ENCODE measurements around the gene BPI. TPM values are rescaled to one million over a fixed set of nuclear protein-coding genes. Genes with fewer than 3 reads are reported as not detected.
"Not testable (repeated sequence)": the region's sequence is repeated elsewhere in the genome, so short reads cannot be mapped to it uniquely, and the experiment has no call there.

BPI gene
- total RNA-seq, 2 experiments from 2014 or later, result not detected

DNA sequence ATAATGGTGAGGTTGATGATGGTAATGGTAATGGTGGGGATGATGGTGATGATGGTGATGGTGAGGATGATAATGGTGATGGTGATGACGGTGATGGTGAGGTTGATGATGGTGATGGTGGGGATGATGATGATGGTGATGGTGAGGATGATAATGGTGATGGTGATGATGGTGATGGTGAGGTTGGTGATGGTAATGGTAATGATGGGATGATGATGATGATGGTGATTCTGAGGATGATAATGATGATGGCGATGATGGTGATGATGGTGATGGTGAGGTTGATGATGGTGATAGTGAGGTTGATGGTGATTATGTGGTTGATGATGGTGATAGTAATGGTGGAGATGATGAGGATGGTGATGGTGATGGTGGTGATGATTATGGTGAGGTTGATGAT, 9.7 kb downstream of the BPI start:
- Histone ChIP-seq H3K4me1 (ENCODE audit: insufficient read depth, low read length, poor library complexity, severe bottlenecking) (no peaks in the 10 kb centered on the region), H3K9me2 (ENCODE audit: insufficient read depth, low read length) (no peaks in the 10 kb centered on the region), H2AFZ (ENCODE audit: low read length) (no peak overlapping the region), H3K4me2 (ENCODE audit: low read length) (no peak overlapping the region), H3K9me3 (ENCODE audit: low read length) (no peaks in the 10 kb centered on the region), H3K27ac (ENCODE audit: low read depth, low read length, poor library complexity, severe bottlenecking) (no peak overlapping the region), H3K36me3 (ENCODE audit: insufficient read depth, low read length) (no peaks in the 10 kb centered on the region), H4K20me1 (ENCODE audit: insufficient read depth, low read length) (no peaks in the 10 kb centered on the region), H3K79me2 (ENCODE audit: insufficient read depth, low read depth, low read length) (no peaks in the 10 kb centered on the region), H3K4me3 (ENCODE audit: low read depth, low read length, poor library complexity, severe bottlenecking) (no peak overlapping the region)
- DNase-seq (ENCODE audit: low spot score), result no peak
- TF ChIP-seq EZH2phosphoT487 (IDR thresholded peaks at IDR 0.05; ENCODE audit: borderline replicate concordance, low read depth, low read length), result no peak
- TF ChIP-seq, protein P1, sequence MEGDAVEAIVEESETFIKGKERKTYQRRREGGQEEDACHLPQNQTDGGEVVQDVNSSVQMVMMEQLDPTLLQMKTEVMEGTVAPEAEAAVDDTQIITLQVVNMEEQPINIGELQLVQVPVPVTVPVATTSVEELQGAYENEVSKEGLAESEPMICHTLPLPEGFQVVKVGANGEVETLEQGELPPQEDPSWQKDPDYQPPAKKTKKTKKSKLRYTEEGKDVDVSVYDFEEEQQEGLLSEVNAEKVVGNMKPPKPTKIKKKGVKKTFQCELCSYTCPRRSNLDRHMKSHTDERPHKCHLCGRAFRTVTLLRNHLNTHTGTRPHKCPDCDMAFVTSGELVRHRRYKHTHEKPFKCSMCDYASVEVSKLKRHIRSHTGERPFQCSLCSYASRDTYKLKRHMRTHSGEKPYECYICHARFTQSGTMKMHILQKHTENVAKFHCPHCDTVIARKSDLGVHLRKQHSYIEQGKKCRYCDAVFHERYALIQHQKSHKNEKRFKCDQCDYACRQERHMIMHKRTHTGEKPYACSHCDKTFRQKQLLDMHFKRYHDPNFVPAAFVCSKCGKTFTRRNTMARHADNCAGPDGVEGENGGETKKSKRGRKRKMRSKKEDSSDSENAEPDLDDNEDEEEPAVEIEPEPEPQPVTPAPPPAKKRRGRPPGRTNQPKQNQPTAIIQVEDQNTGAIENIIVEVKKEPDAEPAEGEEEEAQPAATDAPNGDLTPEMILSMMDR (conservative IDR thresholded peaks at IDR 0.05; ENCODE audit: low read length), result no peak
- CTCF ChIA-PET (ENCODE audit: unreplicated experiment), result no interaction called here
- intact Hi-C loops (cut with micrococcal nuclease; ENCODE audit: unreplicated experiment), result no loop called here
- BruUV-seq (replicated peaks), result no TSS peak
- POLR2A ChIA-PET, result no interaction called here

DNA sequence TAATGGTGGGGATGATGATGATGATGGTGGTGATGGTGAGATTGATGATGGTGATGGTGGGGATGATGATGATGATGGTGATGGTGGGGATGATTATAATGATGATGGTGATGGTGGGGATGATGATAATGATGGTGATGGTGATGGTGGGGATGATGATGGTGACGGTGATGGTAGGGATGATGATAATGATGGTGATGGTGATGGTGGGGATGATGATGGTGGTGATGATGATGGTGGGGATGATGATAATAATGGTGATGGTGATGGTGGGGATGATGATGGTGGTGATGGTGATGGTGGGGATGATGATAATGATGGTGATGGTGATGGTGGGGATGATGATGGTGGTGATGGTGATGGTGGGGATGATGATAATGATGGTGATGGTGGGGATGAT, 10.4 kb downstream of the BPI start:
- CTCF ChIA-PET (ENCODE audit: unreplicated experiment); BruUV-seq (replicated peaks); H3K4me2 ChIP-seq (ENCODE audit: low read length): not testable (repeated sequence)

DNA sequence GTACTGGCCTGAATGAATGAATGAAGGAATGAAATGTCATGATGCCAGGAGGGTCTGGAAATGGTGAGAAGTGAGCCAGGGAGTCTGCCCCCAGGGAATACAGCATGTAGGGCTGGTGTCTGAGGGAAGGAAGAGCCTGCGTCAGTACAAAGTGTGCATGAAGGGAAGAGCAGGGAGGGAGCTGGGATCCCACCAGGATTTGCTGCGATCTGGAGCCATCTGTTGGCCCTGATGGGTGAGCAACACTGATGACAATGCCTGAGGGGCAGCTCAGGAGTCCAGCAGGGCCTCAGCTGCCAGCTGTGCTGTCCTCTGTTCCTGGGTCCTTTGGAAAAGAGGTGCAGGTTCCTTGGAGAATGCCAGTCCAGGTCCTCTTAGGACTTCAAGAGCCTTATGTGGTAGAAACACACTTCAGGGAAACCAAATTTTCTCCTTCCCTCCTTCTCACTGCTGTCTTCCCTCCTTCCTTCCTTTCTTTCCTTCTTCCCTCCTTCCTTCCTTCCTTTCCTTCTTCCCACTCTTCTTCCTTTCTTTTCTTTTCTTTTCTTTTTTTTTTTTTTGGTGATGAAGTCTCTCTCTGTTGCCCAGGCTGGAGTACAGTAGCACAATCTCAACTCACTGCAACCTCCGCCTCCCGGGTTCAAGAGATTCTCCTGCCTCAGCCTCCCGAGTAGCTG, 11.5 kb downstream of the BPI start:
- Histone ChIP-seq H3K4me2 (ENCODE audit: low read length) (no peak overlapping the region), H3K4me1 (ENCODE audit: insufficient read depth, low read length, poor library complexity, severe bottlenecking) (no peaks in the 10 kb centered on the region), H3K27ac (ENCODE audit: low read depth, low read length, poor library complexity, severe bottlenecking) (no peak overlapping the region), H3K36me3 (ENCODE audit: insufficient read depth, low read length) (no peaks in the 10 kb centered on the region), H3K9me3 (ENCODE audit: low read length) (no peaks in the 10 kb centered on the region), H2AFZ (ENCODE audit: low read length) (no peak overlapping the region), H3K79me2 (ENCODE audit: insufficient read depth, low read depth, low read length) (no peaks in the 10 kb centered on the region), H3K4me3 (ENCODE audit: low read depth, low read length, poor library complexity, severe bottlenecking) (no peak overlapping the region), H3K9me2 (ENCODE audit: insufficient read depth, low read length) (no peaks in the 10 kb centered on the region), H4K20me1 (ENCODE audit: insufficient read depth, low read length) (no peaks in the 10 kb centered on the region)
- POLR2A ChIA-PET, result no interaction called here
- TF ChIP-seq EZH2phosphoT487 (IDR thresholded peaks at IDR 0.05; ENCODE audit: borderline replicate concordance, low read depth, low read length), result no peak
- TF ChIP-seq, protein P1 (conservative IDR thresholded peaks at IDR 0.05; ENCODE audit: low read length), result no peak
- CTCF ChIA-PET (ENCODE audit: unreplicated experiment), result no interaction called here
- no TSS peak for BruUV-seq (replicated peaks)
- DNase-seq (ENCODE audit: low spot score), result no peak
- intact Hi-C loops (cut with micrococcal nuclease; ENCODE audit: unreplicated experiment), result no loop called here

More for the DNA sequence above, 10.4 kb downstream of the BPI start:
- H2AFZ ChIP-seq (ENCODE audit: low read length); POLR2A ChIA-PET; intact Hi-C loops (cut with micrococcal nuclease; ENCODE audit: unreplicated experiment); DNase-seq (ENCODE audit: low spot score); H3K9me3 ChIP-seq (ENCODE audit: low read length); H3K9me2 ChIP-seq (ENCODE audit: insufficient read depth, low read length); H3K4me1 ChIP-seq (ENCODE audit: insufficient read depth, low read length, poor library complexity, severe bottlenecking); H4K20me1 ChIP-seq (ENCODE audit: insufficient read depth, low read length); H3K36me3 ChIP-seq (ENCODE audit: insufficient read depth, low read length); H3K4me3 ChIP-seq (ENCODE audit: low read depth, low read length, poor library complexity, severe bottlenecking); H3K79me2 ChIP-seq (ENCODE audit: insufficient read depth, low read depth, low read length); H3K27ac ChIP-seq (ENCODE audit: low read depth, low read length, poor library complexity, severe bottlenecking): not testable (repeated sequence)

All from OCI-LY7 (cell line).